Measurements from ENCODE around the gene BEAN1. TPM values are rescaled to one million over a fixed set of nuclear protein-coding genes. Genes with fewer than 3 reads are reported as not detected.
A peak's percentile ranks its signal among the peaks of the same experiment; 100 is the strongest.

The BEAN1 gene
- total RNA-seq, 1 experiment from 2014 or later = 0.24 TPM

DNA sequence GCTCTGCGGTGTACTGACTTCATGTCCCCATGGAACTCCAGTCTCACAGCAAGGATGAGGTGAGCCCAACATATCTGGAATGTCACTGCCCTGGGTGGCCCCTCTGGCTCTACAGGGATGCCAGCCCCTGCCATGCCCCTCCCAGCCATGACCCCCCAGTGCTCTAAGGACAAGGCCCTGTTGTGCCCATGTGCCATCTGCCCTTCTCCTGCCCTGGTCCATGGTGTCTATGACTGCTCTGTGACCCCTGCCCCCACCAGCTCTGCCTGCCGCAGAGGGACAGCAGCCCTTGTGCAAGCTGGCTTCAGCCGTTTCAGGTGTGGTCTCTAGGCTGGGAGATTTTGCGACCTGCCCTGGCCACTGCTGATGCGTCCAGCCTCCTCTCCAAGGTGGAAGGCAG is 82.5 kb downstream of the BEAN1 start:
- H3K27ac ChIP-seq (ENCODE audit: insufficient read length, low read depth, low read length) = no peak overlapping the region
- H4K20me1 ChIP-seq (ENCODE audit: control insufficient read depth, insufficient read depth, insufficient read length) = no peaks in the 10 kb centered on the region
- H3K4me1 ChIP-seq (ENCODE audit: insufficient read depth, low read length) = peaks cover 4% of the 10 kb centered on the region; the same call in 1 of the 2 replicates
- no peak overlapping the region for H3T11ph ChIP-seq (ENCODE audit: low read length)
- no peak overlapping the region for H4K5ac ChIP-seq (ENCODE audit: insufficient read length, low read depth, low read length)
- no peak overlapping the region for H2BK120ac ChIP-seq (ENCODE audit: low read depth, low read length, poor library complexity, severe bottlenecking)
- no peak overlapping the region for H3K4me2 ChIP-seq (ENCODE audit: insufficient read depth, insufficient read length, low read length)
- H2AK5ac ChIP-seq (ENCODE audit: insufficient read length, low read length) = no peak overlapping the region
- H3K4me1 Mint-ChIP-seq = peaks cover 25 to 32% of the 10 kb centered on the region in 2 experiments
- peak overlapping the region in 1 of 3 experiments; percentile 13; a peak in 1 of 7 replicates for H3K27ac Mint-ChIP-seq
- H2BK15ac ChIP-seq (ENCODE audit: low read depth, low read length) = no peak overlapping the region
- no peak overlapping the region for H3K23ac ChIP-seq (ENCODE audit: insufficient read length, low read depth, low read length)
- DNase-seq = peak; percentile 21
- no peak overlapping the region for H2BK20ac ChIP-seq (ENCODE audit: low read depth, low read length, poor library complexity, severe bottlenecking)
- no peaks in the 10 kb centered on the region for H3K9me3 ChIP-seq (ENCODE audit: control insufficient read depth, low read depth, low read length)
- H3K27me3 ChIP-seq (ENCODE audit: insufficient read depth, low read length) = no peaks in the 10 kb centered on the region
- H3K4me3 Mint-ChIP-seq = no peak overlapping the region
- no peak overlapping the region for H2BK12ac ChIP-seq (ENCODE audit: insufficient read length, low read depth, low read length)
- H3K36me3 Mint-ChIP-seq (ENCODE audit: insufficient read depth in 1 of 3, low read depth in 3 of 3) = peaks cover 1 to 14% (median 7%) of the 10 kb centered on the region in 3 experiments; a peak in 5 of 7 replicates
- WGBS (ENCODE audit: extremely low coverage, insufficient read length, low lambda C conversion rate) = no CpG with 5 or more reads among the region's 5 CpGs
- no peak overlapping the region for H3K56ac ChIP-seq (ENCODE audit: insufficient read length, low read depth, low read length)
- H2AFZ ChIP-seq (ENCODE audit: low read length) = no peak overlapping the region
- H3K27me3 Mint-ChIP-seq (ENCODE audit: low read depth) = peaks cover 11% of the 10 kb centered on the region
- H3K79me2 ChIP-seq (ENCODE audit: insufficient read depth, low read length) = no peaks in the 10 kb centered on the region
- no peaks in the 10 kb centered on the region; a peak in 1 of 5 replicates for H3K9me3 Mint-ChIP-seq
- H3K9ac ChIP-seq (ENCODE audit: extremely low read depth, insufficient read length, low read length) = no peak overlapping the region
- no peak overlapping the region for H3K18ac ChIP-seq (ENCODE audit: insufficient read length, low read depth, low read length)
- no peak overlapping the region for H2BK5ac ChIP-seq (ENCODE audit: insufficient read length, low read length)
- no peak overlapping the region for H4K91ac ChIP-seq (ENCODE audit: insufficient read length, low read depth, low read length)
- no peak overlapping the region for H4K8ac ChIP-seq (replicated peaks; ENCODE audit: insufficient read length, low read depth, low read length)
- H3K4ac ChIP-seq (ENCODE audit: low read depth, low read length) = no peak overlapping the region
- no peak overlapping the region; the same call in 1 of the 2 replicates for H3K14ac ChIP-seq (ENCODE audit: insufficient read depth, low read length)
- TF ChIP-seq, protein P1, sequence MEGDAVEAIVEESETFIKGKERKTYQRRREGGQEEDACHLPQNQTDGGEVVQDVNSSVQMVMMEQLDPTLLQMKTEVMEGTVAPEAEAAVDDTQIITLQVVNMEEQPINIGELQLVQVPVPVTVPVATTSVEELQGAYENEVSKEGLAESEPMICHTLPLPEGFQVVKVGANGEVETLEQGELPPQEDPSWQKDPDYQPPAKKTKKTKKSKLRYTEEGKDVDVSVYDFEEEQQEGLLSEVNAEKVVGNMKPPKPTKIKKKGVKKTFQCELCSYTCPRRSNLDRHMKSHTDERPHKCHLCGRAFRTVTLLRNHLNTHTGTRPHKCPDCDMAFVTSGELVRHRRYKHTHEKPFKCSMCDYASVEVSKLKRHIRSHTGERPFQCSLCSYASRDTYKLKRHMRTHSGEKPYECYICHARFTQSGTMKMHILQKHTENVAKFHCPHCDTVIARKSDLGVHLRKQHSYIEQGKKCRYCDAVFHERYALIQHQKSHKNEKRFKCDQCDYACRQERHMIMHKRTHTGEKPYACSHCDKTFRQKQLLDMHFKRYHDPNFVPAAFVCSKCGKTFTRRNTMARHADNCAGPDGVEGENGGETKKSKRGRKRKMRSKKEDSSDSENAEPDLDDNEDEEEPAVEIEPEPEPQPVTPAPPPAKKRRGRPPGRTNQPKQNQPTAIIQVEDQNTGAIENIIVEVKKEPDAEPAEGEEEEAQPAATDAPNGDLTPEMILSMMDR (conservative IDR thresholded peaks at IDR 0.05) = no peak
- H3K79me1 ChIP-seq (ENCODE audit: insufficient read depth, low read depth, low read length, poor library complexity, severe bottlenecking) = no peaks in the 10 kb centered on the region
- no peaks in the 10 kb centered on the region for H3K23me2 ChIP-seq (ENCODE audit: insufficient read length, low read depth, low read length, poor library complexity, severe bottlenecking)
